ENCODE data around the gene LARGE1. TPM values are rescaled to one million over a fixed set of nuclear protein-coding genes. Genes with fewer than 3 reads are reported as not detected.

Gene LARGE1
- total RNA-seq, 1 experiment from 2014 or later = 4.6 TPM

DNA sequence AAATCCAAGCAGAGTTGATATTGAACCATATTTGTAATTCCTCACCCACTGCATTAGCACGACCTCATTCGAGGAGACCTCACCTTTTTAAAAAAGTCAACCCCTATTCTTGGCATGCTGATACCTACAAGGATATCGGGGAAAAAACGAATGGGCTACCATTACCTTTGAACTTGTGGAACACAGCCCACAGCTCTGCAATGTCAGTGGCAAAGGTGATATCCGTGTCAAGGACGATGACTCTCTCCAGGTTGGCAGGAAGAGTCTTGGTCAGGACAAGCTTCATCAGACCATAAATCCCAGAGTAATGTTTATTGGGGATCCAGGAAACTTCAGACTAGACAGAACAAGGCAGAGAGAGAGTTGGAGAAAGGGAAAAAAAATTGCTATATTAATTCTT is 355.6 kb downstream of the LARGE1 start:
- DNase-seq (ENCODE audit: low spot score) = no peak

DNA sequence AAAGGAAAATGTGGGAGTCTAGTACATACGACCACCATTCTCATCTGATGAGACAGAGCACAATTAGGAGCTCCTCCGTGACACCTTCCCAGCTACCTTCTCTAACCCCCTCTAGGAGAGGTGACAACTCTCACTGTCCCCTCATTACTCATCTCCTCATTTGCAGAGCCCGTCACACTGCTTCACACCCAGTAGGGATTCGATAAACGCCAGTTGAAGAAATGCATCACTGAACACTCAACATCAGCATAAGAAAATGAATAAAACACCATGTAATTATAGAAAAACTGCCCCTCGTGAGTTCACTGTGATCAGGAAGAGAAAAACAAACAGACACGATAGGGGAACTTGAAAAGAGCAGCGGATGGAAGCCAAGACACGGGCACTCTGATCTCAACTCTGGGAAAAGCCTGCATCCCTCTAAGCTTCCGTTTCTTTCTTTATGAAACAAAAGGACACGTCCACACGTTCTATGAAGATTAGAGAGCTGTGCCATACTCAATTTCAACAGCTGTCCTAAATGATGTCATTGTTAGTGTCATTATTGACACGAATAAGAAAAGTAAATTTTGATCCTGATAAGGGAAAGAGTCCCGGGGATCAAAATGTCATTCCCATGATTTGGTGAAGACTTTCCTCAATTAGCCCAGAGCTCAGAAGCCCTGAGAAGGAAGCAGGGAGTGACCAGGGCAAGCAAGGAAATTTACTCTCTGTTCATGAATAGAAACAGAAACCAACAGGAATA is 356.9 kb downstream of the LARGE1 start:
- no peak for DNase-seq (ENCODE audit: low spot score)

DNA sequence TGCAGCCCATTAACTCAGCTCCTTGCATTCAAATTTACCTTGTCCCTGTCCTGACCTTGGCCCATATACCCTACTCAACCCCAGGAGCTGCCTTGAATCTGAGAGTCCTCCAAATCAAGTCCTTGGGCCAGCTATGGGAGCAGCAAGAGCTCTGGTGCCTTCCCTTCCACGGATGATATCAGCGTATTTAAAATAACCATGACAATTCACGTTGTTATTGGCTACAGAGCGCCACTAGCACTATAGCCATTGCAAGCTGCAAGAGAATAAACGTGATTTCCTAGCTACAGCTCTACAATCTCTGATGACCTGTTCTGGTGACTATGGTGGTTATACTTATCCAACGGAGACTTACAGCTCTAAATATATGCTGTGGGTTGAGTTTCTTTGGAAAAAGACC is 357.8 kb downstream of the LARGE1 start:
- DNase-seq (ENCODE audit: low spot score) = no peak

DNA sequence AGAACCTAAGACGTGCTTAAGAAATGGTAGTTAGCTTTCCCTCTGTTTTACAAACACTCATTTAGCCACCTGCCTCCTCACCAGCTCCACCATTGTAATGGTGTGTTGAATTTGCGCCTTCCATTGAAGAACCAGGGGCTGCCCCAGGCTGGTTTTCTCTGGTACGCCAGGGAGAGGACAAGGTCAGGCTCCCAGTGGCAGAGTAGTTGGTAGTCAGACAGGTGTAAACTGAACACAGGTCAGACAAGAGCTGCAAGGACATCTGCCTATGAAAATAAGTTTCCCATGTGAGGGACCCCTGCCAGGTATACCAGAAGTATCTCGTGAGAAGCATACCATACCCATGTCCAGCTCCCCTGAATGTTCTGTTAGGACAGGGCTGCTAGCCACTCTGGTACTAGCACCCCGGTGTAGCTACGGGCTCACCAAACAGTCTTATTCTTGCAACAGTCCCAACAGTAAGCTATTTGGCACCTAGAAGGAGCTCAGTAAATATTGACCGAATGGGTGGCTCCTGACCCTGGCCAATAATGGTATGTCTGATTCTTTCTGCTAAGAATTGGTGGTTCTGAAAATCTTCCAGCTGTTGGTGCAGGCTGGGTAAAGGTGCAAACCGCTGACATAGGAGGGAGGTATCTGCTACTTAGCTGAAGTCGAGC is 359.0 kb downstream of the LARGE1 start:
- DNase-seq (ENCODE audit: low spot score) = no peak

DNA sequence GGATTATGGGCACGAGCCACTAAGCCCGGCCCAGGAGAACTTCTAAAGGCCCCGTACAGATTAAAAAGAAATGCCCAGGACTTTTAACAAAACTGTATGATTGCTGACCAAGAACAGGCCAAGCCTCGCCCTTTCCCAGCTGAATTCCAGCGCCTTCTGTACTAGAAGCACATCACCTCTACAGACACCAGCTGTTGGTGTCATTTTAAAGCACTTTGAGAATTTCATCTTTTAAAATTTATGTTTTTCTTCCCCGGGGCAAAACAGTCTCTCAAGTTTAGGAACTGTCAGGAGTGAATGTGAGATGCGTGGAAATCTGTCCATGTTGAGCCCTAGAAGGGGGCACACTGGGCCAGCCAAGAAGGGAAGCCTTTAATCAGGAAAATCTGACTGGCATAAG is 362.4 kb downstream of the LARGE1 start:
- no peak for DNase-seq (ENCODE audit: low spot score)

DNA sequence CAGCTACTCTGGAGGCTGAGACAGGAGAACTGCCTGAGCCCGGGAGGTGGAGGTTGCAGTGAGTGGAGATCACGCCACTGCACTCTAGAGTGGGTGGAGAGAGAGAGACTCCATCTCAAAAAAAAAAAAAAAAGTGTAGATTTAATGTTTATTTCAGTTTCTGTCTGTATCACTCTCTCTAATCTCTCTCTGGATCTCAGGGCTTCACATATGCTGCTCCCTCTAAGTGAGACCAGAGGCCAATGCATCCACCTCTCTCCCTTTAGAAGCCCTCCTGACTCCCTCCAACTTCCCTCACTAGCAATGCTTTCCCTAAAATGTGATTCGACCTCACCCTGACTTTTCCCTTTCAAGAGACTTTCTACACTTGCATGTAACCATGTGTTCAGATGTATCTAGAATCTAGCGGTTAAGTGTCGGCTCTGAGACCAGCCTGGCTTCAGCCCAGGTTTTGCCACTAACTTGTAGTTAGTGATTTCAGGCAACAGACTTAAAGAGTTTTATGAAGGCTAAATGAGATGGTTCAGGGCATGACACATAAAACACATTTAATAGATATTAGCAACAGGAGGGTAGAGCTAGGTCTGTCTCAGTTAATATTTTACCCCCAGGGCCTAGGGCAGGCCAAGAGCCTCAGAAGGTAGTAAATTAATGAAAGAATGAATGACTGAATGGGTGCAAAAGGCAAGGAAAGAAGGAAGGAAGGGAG is 364.3 kb downstream of the LARGE1 start:
- no peak for DNase-seq (ENCODE audit: low spot score)

DNA sequence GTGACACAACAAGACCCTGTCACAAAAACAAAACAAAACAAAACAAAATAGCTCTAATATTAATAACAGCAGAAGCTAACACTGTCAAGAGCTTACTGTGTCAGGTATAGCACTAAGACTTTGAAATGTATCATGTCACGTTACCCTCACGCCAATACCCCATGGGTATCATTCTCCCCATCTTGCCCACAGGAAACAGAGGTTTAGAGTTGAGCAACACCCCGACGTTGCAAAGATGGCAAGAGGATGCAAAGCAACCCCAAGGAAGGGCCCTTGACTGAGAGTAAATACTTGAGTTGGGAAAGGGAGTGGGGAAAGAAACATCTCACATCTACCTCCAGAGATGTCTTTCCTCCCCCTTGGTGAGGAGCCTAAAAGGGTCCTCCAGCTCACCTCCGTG is 366.8 kb downstream of the LARGE1 start:
- DNase-seq (ENCODE audit: low spot score) = no peak

DNA sequence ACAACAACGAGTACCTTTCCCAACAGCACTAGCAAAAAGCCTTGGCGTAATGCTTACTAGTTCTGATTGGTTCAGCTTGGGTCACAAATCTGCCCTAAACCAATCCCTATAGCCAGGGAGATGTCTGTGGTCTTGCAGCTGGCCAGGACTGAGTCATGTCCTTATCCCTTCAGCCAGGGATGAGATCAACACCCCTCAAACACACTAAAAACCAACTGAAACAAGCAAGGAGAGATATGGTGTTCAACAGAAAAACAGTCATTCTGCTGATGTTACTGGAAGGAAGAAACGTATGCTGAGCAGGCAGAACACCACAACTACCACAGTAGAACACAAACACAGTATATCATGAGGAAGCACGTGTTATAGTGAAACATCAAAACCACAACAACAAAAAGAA is 375.6 kb downstream of the LARGE1 start:
- DNase-seq (ENCODE audit: low spot score) = no peak

DNA sequence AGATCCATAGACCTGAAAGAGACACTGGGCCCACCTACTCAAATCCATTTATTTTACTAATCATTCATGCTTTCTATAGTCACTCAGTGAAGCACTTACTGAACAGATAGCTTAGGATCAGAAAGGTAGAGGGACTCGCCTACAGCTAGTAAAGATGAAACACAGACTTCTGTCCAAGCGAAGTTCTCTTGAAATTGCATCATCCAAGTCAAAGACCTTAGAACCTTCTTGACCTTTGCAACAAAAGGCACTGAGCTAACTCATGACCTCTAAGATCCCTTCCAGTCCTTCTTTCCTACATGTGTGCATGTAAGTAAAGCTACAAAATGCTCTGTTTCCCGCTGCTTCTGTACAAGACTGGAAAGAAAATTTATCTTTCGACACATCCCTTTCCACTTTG is 377.6 kb downstream of the LARGE1 start:
- no peak for DNase-seq (ENCODE audit: low spot score)

DNA sequence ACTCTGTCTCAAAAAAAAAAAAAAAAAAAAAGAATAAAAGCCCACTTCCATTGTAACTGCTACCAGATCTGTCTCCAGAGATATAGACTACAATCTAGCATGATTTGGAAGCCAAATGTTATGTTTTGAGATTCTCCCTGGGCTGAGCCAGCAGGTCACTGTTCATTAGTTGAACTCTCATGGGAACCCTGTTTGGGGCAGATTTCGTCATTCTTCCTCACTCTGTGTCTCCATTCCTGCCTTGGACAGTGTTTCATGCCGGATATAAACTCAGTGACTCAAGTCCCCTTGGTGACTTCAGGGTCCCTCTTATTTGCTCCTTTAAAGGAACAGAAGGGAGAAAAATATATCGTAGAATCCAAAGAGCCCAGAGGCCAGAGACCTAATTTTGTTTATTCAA is 378.1 kb downstream of the LARGE1 start:
- no peak for DNase-seq (ENCODE audit: low spot score)

DNA sequence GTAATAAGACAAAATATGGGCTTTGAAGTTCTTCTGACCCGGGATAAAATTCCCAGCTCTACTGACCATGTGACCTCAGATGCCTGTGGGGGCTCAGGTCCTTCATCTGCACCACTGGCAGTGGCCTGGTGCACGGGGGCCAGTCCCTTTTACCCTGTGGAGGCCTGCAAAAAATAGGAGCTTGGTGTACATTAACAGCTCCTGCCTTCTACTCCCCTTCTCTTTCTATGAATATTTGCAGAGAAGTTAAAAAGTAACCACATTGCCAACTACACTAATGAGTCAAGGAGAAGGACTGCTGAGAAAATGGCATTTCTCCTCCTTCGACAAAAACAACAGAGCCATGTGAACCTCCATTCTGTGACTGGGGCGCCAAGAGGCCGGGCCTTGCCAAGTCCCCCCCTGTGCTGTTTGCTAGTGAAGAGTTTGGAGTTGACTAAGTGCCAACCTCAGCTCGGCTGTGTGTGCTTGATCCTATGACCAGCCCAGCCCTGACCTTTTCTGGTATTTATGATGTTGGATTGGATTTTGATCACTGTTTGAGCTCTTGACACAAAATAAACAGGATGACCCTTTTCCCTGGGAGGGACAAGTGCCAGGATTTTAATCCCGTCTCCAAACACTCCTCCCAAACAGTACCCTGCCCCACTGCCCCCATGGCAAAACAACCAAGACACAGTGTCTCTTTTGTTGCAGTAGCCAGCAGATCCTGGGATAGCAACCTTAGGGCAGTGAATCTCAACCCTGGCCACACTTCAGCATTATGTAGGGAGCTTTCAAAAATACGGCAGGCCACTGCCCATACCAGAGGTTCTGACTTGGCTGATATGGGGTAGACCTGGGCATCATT is 380.1 kb downstream of the LARGE1 start:
- DNase-seq (ENCODE audit: low spot score) = no peak

DNA sequence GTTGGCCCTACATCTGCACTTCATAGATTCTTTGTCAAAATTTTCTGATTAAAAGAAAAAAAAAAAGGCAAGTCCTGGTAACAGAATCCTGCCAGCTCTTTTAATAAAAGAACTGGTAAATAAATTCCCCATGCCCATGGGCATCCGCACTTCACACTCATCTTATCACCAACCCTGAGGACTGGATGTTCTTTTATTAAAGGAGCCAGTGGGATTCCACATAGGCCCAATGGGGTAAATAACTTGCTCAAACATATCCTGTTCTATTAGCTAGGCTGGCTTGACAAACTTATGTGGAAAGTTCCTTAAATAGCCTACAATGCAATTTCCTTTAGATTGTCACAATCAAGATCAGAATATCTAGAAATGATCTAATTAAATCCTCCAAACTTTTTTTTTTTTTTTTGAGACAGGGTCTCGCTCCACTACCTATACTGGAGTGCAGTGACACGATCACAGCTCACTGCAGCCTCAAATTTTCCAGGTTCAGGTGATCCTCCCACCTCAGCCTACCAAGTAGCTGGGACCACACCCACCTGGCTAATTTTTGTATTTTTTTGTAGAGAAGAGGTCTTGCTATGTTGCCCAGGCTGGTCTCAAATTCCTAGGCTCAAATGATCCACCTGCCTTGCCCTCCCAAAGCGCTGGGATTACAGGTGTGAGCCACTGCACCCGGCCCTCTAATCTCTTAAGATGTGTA is 380.9 kb downstream of the LARGE1 start:
- no peak for DNase-seq (ENCODE audit: low spot score)

DNA sequence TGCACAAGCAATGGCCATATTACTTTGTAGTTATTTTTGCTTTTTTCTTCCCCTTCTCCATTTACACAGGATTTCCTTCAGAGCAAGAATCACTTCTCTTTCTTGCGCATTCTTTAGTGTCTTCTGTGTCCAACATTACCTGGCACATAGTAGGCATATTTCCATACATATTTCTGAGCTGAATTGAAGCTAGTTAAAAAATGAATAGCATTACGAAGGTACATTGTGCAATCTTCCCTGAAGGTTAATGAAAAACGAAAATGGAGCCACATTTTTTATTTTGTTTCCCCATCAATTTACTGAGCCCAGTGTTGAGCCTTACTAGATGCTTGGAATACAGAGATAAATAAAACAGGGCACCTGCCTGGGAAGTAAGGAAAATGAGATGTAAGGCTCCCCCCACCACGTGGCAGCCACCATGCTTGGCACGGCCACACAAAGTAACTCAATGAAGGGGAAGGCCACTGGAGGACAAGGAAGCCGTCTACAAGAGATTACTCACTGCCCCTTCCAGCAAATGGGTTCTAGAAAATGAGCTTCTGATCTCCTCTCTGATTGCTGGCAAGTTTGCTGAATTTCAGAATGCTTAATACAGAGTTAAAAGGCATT is 381.9 kb downstream of the LARGE1 start:
- DNase-seq (ENCODE audit: low spot score) = no peak

DNA sequence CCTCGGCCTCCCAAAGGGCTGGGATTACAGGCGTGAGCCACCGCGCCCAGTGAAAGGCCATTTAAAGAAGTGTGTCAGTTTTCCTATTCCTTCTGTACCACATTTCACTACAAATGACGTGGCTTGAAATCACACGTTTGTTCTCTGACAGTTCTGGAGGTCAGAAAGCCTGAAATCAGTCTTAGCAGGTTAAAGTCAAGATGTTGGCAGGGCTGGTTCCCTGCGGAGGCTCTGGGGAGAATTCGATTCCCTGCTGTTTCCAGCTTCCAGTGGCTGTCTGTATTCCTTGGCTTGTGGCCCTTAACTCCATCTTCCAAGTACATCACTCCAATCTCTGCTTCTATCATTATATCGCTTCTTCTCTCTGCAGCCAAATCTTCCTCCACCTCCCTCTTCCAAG is 383.2 kb downstream of the LARGE1 start:
- DNase-seq (ENCODE audit: low spot score) = no peak

DNA sequence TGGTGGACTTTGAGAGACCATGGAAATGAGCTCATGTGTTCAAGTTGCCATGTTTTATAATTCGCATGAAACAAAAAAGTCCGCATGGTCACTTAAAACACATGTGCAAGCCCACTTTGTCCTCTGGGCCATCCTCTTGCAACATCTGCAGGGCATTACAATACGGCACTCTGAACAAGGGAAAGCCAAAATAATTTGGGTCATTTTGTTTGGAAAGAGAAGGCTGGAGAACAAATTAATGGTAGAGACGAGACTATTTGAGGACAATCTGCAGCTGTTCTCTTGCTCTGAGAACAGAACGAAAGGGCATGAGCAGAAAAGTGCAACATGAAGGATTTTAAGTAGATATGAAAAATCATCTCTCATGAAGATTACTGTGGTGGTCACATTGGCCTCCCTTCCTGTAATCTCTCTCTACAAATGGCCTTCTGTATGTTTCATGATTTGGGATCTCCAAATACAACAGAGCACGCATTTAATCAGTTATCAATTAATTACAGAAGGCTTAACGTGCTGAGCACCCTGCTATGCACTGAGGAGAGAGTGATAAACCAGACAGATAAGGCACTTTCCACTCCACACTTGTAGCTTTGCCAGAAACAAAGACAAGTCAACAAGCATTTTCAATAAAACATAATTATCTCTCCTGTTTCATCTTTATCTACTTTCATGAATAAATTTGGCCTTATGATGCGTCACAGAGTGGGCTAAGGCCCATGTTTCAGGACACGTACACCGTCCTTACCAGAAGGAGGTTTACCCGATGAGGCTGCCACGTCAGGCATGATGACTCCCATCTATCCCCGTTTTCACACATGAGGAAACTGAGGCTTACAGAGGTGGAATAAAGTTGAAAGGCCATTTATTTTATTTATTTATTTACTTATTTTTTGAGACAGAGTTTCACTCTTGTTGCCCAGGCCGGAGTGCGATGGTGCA is 384.1 kb downstream of the LARGE1 start:
- no peak for DNase-seq (ENCODE audit: low spot score)

DNA sequence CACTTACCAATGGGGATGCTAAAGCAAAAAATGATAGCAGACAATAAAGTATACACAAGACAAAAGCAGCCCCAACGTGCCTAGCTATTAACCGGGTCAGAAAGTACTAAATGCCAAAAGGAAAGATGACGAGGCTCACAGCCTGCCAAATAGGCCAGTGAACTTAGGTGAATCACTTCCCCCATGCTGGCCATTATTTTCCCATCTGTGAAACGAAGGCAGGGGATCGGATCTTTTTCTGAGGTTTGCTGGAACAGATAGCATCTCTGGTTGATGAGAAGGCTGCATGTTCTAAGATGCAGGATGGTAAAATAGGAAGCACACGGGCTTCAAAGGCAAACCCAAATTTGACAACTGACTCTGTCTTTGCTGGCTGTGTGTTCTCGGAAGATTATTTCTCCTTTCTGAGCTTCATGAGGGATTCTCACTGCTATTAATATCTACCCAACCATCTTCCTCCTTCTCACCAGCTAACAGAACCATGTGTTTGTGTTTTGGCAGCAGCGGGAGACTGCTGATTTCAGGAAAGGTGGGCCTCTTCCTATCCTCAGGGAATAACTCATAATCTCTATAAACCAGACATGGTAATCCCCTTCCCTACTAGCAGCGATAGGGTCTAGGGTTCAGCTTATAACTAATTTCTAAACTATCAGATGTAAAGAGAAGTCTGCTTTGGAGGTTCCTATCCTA is 390.7 kb downstream of the LARGE1 start:
- no peak for DNase-seq (ENCODE audit: low spot score)

DNA sequence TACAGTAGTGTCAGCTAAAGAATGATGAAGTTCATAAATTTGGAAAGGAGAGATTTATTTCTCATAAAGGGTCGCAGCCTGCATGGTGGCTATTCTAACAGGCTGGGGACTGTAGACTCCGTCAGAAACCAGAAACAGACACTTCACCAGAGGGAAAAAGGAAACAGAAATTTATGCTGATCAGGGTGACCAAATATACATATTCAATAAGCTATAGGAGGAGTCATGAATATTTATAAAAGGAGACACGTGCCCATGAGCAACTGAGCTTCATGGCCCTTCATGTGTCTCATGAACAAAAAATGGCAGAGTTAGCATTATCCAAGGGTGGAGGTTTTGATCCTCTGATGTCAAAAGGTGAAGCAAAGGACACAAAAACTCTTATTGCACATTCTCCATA is 392.1 kb downstream of the LARGE1 start:
- DNase-seq (ENCODE audit: low spot score) = no peak

DNA sequence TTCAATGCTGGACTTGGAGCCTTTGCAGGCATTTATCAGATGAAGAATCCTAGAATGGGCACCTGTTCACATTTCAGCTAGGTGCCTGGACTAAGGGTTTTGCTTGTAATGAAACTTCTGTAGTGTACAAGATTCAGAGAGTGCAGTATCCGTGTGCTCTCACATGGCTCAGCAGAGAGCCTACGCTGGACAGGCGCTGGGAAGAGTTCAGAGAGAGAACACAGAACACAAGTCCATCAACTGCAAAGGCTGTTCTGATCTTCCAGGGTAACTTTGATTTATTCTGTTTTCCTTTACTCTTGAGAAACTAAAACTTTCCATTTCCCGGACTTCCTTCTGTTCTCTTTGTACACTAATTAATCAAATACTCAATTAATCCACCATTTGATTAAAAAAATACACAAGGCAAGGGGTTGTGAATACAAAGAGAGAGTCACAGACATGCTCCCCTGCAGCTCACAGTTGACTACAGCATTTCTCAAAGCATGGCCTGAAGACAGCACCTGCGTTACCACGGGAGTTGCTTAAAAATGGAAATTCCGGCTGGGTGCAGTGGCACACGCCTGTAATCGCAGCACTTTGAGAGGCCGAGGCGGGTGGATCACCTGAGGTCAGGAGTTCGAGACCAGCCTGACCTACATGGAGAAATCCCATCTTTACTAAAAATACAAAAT is 393.7 kb downstream of the LARGE1 start:
- no peak for DNase-seq (ENCODE audit: low spot score)

Data from H4 (cell line).